IMR-90 (cell line): ENCODE data around the gene HNRNPH2. TPM values are rescaled to one million over a fixed set of nuclear protein-coding genes. Genes with fewer than 3 reads are reported as not detected.

Experiments
- ATAC-seq: fragments of 200-7000 bp; cut with Tn5 transposase; 2 replicates; pipeline ENCODE4 v1.9.1; 2020; ENCODE audit warnings: low read depth, mild to moderate bottlenecking, moderate library complexity
- BruUV-seq: library from RNA; stranded (reverse); fragments of 400-500 nt; replicated peaks from 2 replicates; lab custom pipeline; 2021; lab: Mats Ljungman, UMichigan
- CTCF ChIA-PET: fragments of 300-600 bp; formaldehyde crosslinking; extraction: SDS; loops from one replicate; lab custom pipeline; 2021; ENCODE audit warnings: antibody characterized with exemption; lab: Yijun Ruan, JAX
- POLR2A ChIA-PET: fragments of 300-600 bp; sonication (Branson Sonifier 250); formaldehyde crosslinking; loops from one replicate; lab custom pipeline; 2022; ENCODE audit warnings: antibody characterized with exemption; ENCODE audit not compliant: unreplicated experiment; lab: Charles Lee
- DNase-seq: peaks from one replicate; pipeline ENCODE4 v3.0.0; 2013
- H2AFZ ChIP-seq: replicated peaks from 2 replicates; pipeline ENCODE3; 2013; ENCODE audit warnings: low read length, mild to moderate bottlenecking; ENCODE audit not compliant: poor library complexity
- H2AK5ac ChIP-seq: 2 replicates; pipeline ENCODE4 v1.6.1; 2013; ENCODE audit warnings: low read depth, low read length, inconsistent platforms
- H2AK9ac ChIP-seq: replicated peaks from 2 replicates; pipeline ENCODE3; 2013; ENCODE audit warnings: mild to moderate bottlenecking, low read depth, low read length, moderate library complexity; ENCODE audit not compliant: poor library complexity
- H2BK120ac ChIP-seq: 2 replicates; pipeline ENCODE4 v1.6.1; 2013; ENCODE audit warnings: low read depth, low read length, inconsistent platforms
- H2BK15ac ChIP-seq: 3 replicates; pipeline ENCODE4 v1.6.1; 2013; ENCODE audit warnings: low read depth, low read length, inconsistent platforms
- H2BK20ac ChIP-seq: 2 replicates; pipeline ENCODE4 v1.6.1; 2013; ENCODE audit warnings: low read depth, mild to moderate bottlenecking, inconsistent platforms, low read length, moderate library complexity
- H2BK5ac ChIP-seq: 2 replicates; pipeline ENCODE4 v1.6.1; 2013; ENCODE audit warnings: mild to moderate bottlenecking, low read depth, low read length, inconsistent platforms; ENCODE audit not compliant: poor library complexity, severe bottlenecking
- H3K14ac ChIP-seq: replicated peaks from 2 replicates; pipeline ENCODE4 v1.6.1; 2013; ENCODE audit warnings: low read depth, low read length, inconsistent platforms
- H3K18ac ChIP-seq: 2 replicates; pipeline ENCODE4 v1.6.1; 2013; ENCODE audit warnings: low read depth, low read length, control low read depth
- H3K23ac ChIP-seq: 2 replicates; pipeline ENCODE4 v1.6.1; 2013; ENCODE audit warnings: low read depth, low read length, inconsistent platforms
- H3K27ac ChIP-seq: 2 replicates; pipeline ENCODE4 v1.5.1; 2013; ENCODE audit warnings: mild to moderate bottlenecking, control low read depth, low read length; ENCODE audit not compliant: insufficient read depth
- H3K27me3 ChIP-seq: 2 replicates; pipeline ENCODE4 v1.6.1; 2013; ENCODE audit warnings: low read length; ENCODE audit not compliant: control insufficient read depth, insufficient read depth
- H3K36me3 ChIP-seq: 2 replicates; pipeline ENCODE4 v1.6.1; 2013; ENCODE audit warnings: low read length, mixed read lengths; ENCODE audit not compliant: control insufficient read depth, insufficient read depth
- H3K4ac ChIP-seq: 2 replicates; pipeline ENCODE4 v1.6.1; 2013; ENCODE audit warnings: low read depth, low read length, inconsistent platforms
- H3K4me1 ChIP-seq: 2 replicates; pipeline ENCODE4 v1.6.1; 2013; ENCODE audit warnings: low read length, mixed read lengths; ENCODE audit not compliant: control insufficient read depth, insufficient read depth
- H3K4me2 ChIP-seq: 2 replicates; pipeline ENCODE4 v1.6.1; 2013; ENCODE audit warnings: low read depth, mild to moderate bottlenecking, control low read depth, low read length, moderate library complexity
- H3K4me3 ChIP-seq: 2 replicates; pipeline ENCODE4 v1.5.1; 2013; ENCODE audit warnings: low read depth, mild to moderate bottlenecking, control low read depth, low read length, moderate library complexity; ENCODE audit not compliant: insufficient read depth
- H3K56ac ChIP-seq: 2 replicates; pipeline ENCODE4 v1.6.1; 2013; ENCODE audit warnings: low read length, inconsistent platforms; ENCODE audit not compliant: insufficient read depth; ENCODE audit errors: extremely low read depth
- H3K79me1 ChIP-seq, 2 experiments: 2 replicates each; pipeline ENCODE4 v1.6.1; 2013; ENCODE audit warnings: low read length in 2 of 2, inconsistent platforms in 1 of 2, low read depth in 1 of 2
- H3K9ac ChIP-seq: 2 replicates; pipeline ENCODE4 v1.6.1; 2013; ENCODE audit warnings: low read depth, low read length, control low read depth
- H3K9me1 ChIP-seq: 2 replicates; pipeline ENCODE4 v1.6.1; 2013; ENCODE audit warnings: low read length, inconsistent platforms; ENCODE audit not compliant: insufficient read depth
- H3K9me3 ChIP-seq: 2 replicates; pipeline ENCODE4 v1.6.1; 2013; ENCODE audit warnings: low read length; ENCODE audit not compliant: control insufficient read depth, insufficient read depth
- H4K20me1 ChIP-seq: 2 replicates; pipeline ENCODE4 v1.6.1; 2013; ENCODE audit warnings: low read length, inconsistent platforms; ENCODE audit not compliant: insufficient read depth
- H4K5ac ChIP-seq: 2 replicates; pipeline ENCODE4 v1.6.1; 2013; ENCODE audit warnings: mild to moderate bottlenecking, low read depth, low read length, control low read depth
- H4K8ac ChIP-seq, 2 experiments: 2 replicates each; pipeline ENCODE4 v1.6.1; 2013; ENCODE audit warnings: low read depth in 2 of 2, low read length in 2 of 2, control low read depth in 1 of 2, inconsistent platforms in 1 of 2
- H4K91ac ChIP-seq: 2 replicates; pipeline ENCODE4 v1.6.1; 2013; ENCODE audit warnings: low read depth, low read length, inconsistent platforms; ENCODE audit not compliant: insufficient read depth
- BHLHE40 ChIP-seq: fragments of 150-350 bp; IDR thresholded peaks from 2 replicates; pipeline ENCODE4 v1.6.1; 2016; ENCODE audit warnings: mild to moderate bottlenecking, low read depth, low read length
- CEBPB ChIP-seq: IDR thresholded peaks from 2 replicates; pipeline ENCODE4 v1.6.1; 2012; ENCODE audit warnings: low read depth, low read length, improper control_type of control experiment
- FOS ChIP-seq: fragments of 150-350 bp; IDR thresholded peaks from 2 replicates; pipeline ENCODE4 v1.6.1; 2016; ENCODE audit warnings: low read depth, low read length
- MAFK ChIP-seq: IDR thresholded peaks from 2 replicates; pipeline ENCODE4 v1.6.1; 2012; ENCODE audit warnings: low read depth, low read length, improper control_type of control experiment
- MAZ ChIP-seq: IDR thresholded peaks from 2 replicates; pipeline ENCODE4 v1.6.1; 2012; ENCODE audit warnings: low read depth, mild to moderate bottlenecking, low read length, improper control_type of control experiment, moderate library complexity, borderline replicate concordance
- POLR2A ChIP-seq: IDR thresholded peaks from 2 replicates; pipeline ENCODE4 v1.6.1; 2012; ENCODE audit warnings: mild to moderate bottlenecking, low read depth, low read length
- RAD21 ChIP-seq: IDR thresholded peaks from 2 replicates; pipeline ENCODE4 v1.6.1; 2012; ENCODE audit warnings: low read length, improper control_type of control experiment
- RCOR1 ChIP-seq: IDR thresholded peaks from 2 replicates; pipeline ENCODE4 v1.6.1; 2012; ENCODE audit warnings: mild to moderate bottlenecking, low read length, improper control_type of control experiment; ENCODE audit not compliant: insufficient replicate concordance
- RFX5 ChIP-seq: IDR thresholded peaks from 2 replicates; pipeline ENCODE4 v1.8.0; 2012; ENCODE audit warnings: low read depth, mild to moderate bottlenecking, low read length, moderate library complexity
- SMC3 ChIP-seq: fragments of 150-350 bp; IDR thresholded peaks from 2 replicates; pipeline ENCODE4 v1.6.1; 2016; ENCODE audit warnings: low read depth, mild to moderate bottlenecking, antibody characterized with exemption, low read length, moderate library complexity
- WGBS, 2 experiments: methylation state at CpG; one replicate each; pipeline versions ENCODE4 v1.1.5 to v1.1.7; 2013; ENCODE audit warnings: missing lambda C conversion rate in 2 of 2; ENCODE audit not compliant: insufficient read length in 1 of 2; ENCODE audit errors: extremely low coverage in 2 of 2; 5-methylcytosine and 5-hydroxymethylcytosine counted together
- dilution Hi-C: fragments of 300-500 bp; cut with HindIII; formaldehyde crosslinking; loops from one replicate; pipeline ENCODE4 v1.14.3; 2018; ENCODE audit warnings: low sequenced_read_pairs; ENCODE audit not compliant: unreplicated experiment
- in situ Hi-C: fragments of 300-500 bp; cut with MboI; formaldehyde crosslinking; loops from 3 replicates; pipeline ENCODE4 v1.14.3; 2019; ENCODE audit warnings: low sequenced_read_pairs, inconsistent platforms, mixed read lengths
- intact Hi-C: fragments of 100-400 bp; cut with micrococcal nuclease; formaldehyde crosslinking; loops from 2 replicates; pipeline ENCODE4 v1.10.0; 2022
- polyA plus RNA-seq, 3 experiments: library from polyadenylated mRNA; depleted of rRNA; stranded (reverse); fragments of >200 nt; gene quantifications; 2 replicates each; pipeline ENCODE4 v1.2.3, GENCODE V29; 2012; ENCODE audit warnings: low replicate concordance in 1 of 3
- total RNA-seq: library from RNA; depleted of rRNA; stranded (reverse); fragments of >200 nt; gene quantifications from 2 replicates; pipeline ENCODE4 v1.2.3, GENCODE V29; 2012
- TF ChIP-seq, protein P1 (sequence below): fragments of 150-350 bp; IDR thresholded peaks from 2 replicates; pipeline ENCODE4 v1.6.1; 2016; ENCODE audit warnings: low read depth, mild to moderate bottlenecking, low read length, moderate library complexity, borderline replicate concordance
- TF ChIP-seq, protein P2 (sequence below): fragments of 150-350 bp; IDR thresholded peaks from 2 replicates; pipeline ENCODE4 v1.6.1; 2017; ENCODE audit warnings: mild to moderate bottlenecking, antibody characterized with exemption, low read length, low read depth
- TF ChIP-seq, protein P3 (sequence below): conservative IDR thresholded peaks from 2 replicates; pipeline ENCODE4 v1.5.1; 2012; ENCODE audit warnings: mild to moderate bottlenecking, low read depth, low read length, improper control_type of control experiment

HNRNPH2 gene
- total and polyA plus RNA-seq, 2 of the 4 experiments (the other 2 are of a cell fraction) = 42.8 to 54.3 TPM

DNA sequence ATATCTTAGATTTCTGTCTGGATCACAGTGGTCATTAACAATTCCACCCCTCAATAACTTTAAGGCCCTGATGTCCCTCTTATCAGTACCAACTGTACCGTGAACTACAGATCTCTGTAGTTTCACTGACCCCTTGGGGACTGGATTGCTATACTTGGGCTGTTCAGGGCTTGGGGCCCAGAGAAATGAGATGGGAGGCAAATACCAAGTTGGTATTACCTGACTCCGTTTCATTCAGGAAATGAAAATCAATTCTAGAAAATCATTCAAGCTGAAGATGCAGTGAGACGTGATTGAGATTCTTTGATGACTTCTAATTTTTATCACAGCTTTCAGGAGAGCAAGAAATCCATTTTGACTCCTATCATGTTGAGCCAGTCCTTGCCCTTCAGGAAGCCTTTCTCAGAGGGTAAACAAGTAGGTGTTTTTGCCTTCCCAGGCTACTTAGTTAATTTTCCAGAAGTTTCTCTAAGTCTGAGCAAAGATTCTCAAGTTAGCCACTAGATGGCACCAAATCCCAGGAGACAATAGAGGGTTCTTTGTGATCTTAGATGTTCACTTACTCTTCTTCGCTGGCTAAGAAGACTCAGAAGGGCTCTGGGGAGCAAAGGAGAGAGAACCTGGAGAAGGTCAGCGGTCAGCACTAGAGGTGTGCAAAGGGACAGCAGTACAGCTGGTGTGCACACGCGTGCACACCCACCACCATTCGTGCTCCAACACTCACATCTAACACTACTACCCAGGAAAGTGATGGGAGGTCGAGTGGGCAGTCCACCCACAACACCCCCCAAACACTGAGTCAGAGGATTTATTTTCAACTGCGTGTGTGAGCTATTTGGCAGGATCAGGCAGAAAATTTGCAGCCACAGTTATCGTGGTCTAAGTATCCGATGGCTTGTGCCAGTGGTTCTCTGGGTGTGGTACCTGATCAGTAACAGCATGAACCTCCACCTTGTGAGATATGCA lies 7.4 kb downstream of the HNRNPH2 start:
- H3K4me2 ChIP-seq = peak overlapping the region; percentile 21; the same call in 1 of the 2 replicates
- CTCF ChIA-PET = interaction anchor here (0.6 to 1.0 kb wide), 3 partner anchors 16 to 370 kb away, joined by 3 read pairs; no protein-coding TSS in a partner anchor
- TF ChIP-seq RAD21 = peak; percentile 77
- TF ChIP-seq BHLHE40 = no peak
- no peak for TF ChIP-seq CEBPB
- TF ChIP-seq, protein P1, sequence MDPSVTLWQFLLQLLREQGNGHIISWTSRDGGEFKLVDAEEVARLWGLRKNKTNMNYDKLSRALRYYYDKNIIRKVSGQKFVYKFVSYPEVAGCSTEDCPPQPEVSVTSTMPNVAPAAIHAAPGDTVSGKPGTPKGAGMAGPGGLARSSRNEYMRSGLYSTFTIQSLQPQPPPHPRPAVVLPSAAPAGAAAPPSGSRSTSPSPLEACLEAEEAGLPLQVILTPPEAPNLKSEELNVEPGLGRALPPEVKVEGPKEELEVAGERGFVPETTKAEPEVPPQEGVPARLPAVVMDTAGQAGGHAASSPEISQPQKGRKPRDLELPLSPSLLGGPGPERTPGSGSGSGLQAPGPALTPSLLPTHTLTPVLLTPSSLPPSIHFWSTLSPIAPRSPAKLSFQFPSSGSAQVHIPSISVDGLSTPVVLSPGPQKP = no peak
- TF ChIP-seq FOS = no peak
- TF ChIP-seq MAZ = no peak
- TF ChIP-seq RCOR1 = no peak
- peak; percentile 44 for TF ChIP-seq SMC3
- TF ChIP-seq, protein P2, sequence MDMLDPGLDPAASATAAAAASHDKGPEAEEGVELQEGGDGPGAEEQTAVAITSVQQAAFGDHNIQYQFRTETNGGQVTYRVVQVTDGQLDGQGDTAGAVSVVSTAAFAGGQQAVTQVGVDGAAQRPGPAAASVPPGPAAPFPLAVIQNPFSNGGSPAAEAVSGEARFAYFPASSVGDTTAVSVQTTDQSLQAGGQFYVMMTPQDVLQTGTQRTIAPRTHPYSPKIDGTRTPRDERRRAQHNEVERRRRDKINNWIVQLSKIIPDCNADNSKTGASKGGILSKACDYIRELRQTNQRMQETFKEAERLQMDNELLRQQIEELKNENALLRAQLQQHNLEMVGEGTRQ = no peak
- TF ChIP-seq RFX5 = no peak
- TF ChIP-seq, protein P3, sequence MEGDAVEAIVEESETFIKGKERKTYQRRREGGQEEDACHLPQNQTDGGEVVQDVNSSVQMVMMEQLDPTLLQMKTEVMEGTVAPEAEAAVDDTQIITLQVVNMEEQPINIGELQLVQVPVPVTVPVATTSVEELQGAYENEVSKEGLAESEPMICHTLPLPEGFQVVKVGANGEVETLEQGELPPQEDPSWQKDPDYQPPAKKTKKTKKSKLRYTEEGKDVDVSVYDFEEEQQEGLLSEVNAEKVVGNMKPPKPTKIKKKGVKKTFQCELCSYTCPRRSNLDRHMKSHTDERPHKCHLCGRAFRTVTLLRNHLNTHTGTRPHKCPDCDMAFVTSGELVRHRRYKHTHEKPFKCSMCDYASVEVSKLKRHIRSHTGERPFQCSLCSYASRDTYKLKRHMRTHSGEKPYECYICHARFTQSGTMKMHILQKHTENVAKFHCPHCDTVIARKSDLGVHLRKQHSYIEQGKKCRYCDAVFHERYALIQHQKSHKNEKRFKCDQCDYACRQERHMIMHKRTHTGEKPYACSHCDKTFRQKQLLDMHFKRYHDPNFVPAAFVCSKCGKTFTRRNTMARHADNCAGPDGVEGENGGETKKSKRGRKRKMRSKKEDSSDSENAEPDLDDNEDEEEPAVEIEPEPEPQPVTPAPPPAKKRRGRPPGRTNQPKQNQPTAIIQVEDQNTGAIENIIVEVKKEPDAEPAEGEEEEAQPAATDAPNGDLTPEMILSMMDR = peak; percentile 77
- no peak for TF ChIP-seq POLR2A
- no peak for TF ChIP-seq MAFK

More for the DNA sequence above, 7.4 kb downstream of the HNRNPH2 start:
- peaks cover 11% of the 10 kb centered on the region for H3K36me3 ChIP-seq
- no CpG with 5 or more reads among the region's 12 CpGs for WGBS, 2 experiments
- peak overlapping the region; percentile 38 for H2AK9ac ChIP-seq
- peak overlapping the region; percentile 71 for H2AFZ ChIP-seq
- ATAC-seq (peak; percentile 73), DNase-seq (peak; percentile 84)
- H4K91ac ChIP-seq = no peak overlapping the region
- peaks cover 0 to 6% of the 10 kb centered on the region in 2 experiments; a peak in 1 of 4 replicates for H3K79me1 ChIP-seq
- H3K9ac ChIP-seq = no peak overlapping the region
- no peak overlapping the region for H2BK120ac ChIP-seq
- 0 out of 2 replicates have a peak overlapping the region, but pooled peaks have one; percentile 3 for H3K4ac ChIP-seq
- no peak overlapping the region for H3K27ac ChIP-seq
- no peak overlapping the region for H3K56ac ChIP-seq
- no peak overlapping the region for H3K14ac ChIP-seq
- no TSS peak for BruUV-seq
- peaks cover 2% of the 10 kb centered on the region; the same call in 1 of the 2 replicates for H3K27me3 ChIP-seq
- H3K4me3 ChIP-seq = no peak overlapping the region
- no peak overlapping the region for H2BK5ac ChIP-seq
- peak overlapping the region in 1 of 2 experiments; percentile 6; a peak in 1 of 4 replicates for H4K8ac ChIP-seq
- no peak overlapping the region for H4K5ac ChIP-seq
- dilution Hi-C loops (no loop called here), intact Hi-C loops (loop anchor here (1.0 to 5.0 kb wide), 4 partner anchors 67 to 384 kb away; partner anchors contain the start of gene ARMCX1), in situ Hi-C loops (loop anchor here (5.0 kb wide), 1 partner anchor 382 kb away; no protein-coding TSS in a partner anchor)
- H3K4me1 ChIP-seq = peaks cover 4% of the 10 kb centered on the region; the same call in 1 of the 2 replicates
- H3K9me1 ChIP-seq = no peaks in the 10 kb centered on the region
- no peaks in the 10 kb centered on the region for H3K9me3 ChIP-seq
- no peak overlapping the region for H2AK5ac ChIP-seq
- POLR2A ChIA-PET = no interaction called here
- no peak overlapping the region for H3K23ac ChIP-seq
- H3K18ac ChIP-seq = no peak overlapping the region
- peaks cover 9% of the 10 kb centered on the region for H4K20me1 ChIP-seq
- no peak overlapping the region for H2BK15ac ChIP-seq
- H2BK20ac ChIP-seq = no peak overlapping the region
